Spleen (tissue), 13 donors: Measurements from ENCODE around the gene SMOC1. TPM values are rescaled to one million over a fixed set of nuclear protein-coding genes. Genes with fewer than 3 reads are reported as not detected.

Experiments used
- DNase-seq: peaks from one replicate; pipeline ENCODE4 v3.0.0-alpha.2; 2020
- H3K27ac ChIP-seq, 8 donors: fragments of 200-600 bp; sonication (generic) in 7 of 8; 1 replicate in 4 of 8; 2 replicates in 4 of 8; pipeline versions ENCODE4 v1.5.0 to v1.8.0; 2016 to 2021; ENCODE audit warnings: inconsistent platforms in 4 of 8, mild to moderate bottlenecking in 4 of 8, moderate library complexity in 1 of 8
- H3K27me3 ChIP-seq, 7 donors: fragments of 200-600 bp; sonication (generic) in 6 of 7; replicated peaks in 1 of 7; 1 replicate in 4 of 7; 2 replicates in 3 of 7; pipeline versions ENCODE4 v1.5.0 to v1.8.0; 2016 to 2021; ENCODE audit warnings: inconsistent platforms in 3 of 7, mild to moderate bottlenecking in 1 of 7
- H3K36me3 ChIP-seq, 6 donors: fragments of 200-600 bp; sonication (generic) in 5 of 6; 1 replicate in 4 of 6; 2 replicates in 2 of 6; pipeline versions ENCODE4 v1.5.0 to v1.8.0; 2016 to 2021; ENCODE audit warnings: inconsistent platforms in 2 of 6
- H3K4me1 ChIP-seq, 6 donors: fragments of 200-600 bp; sonication (generic) in 5 of 6; 1 replicate in 3 of 6; 2 replicates in 3 of 6; pipeline versions ENCODE4 v1.5.0 to v1.8.0; 2016 to 2021; ENCODE audit warnings: inconsistent platforms in 3 of 6
- H3K4me3 ChIP-seq, 8 donors: fragments of 200-600 bp; sonication (generic) in 7 of 8; 1 replicate in 4 of 8; 2 replicates in 4 of 8; pipeline versions ENCODE4 v1.5.0 to v1.8.0; 2016 to 2021; ENCODE audit warnings: inconsistent platforms in 4 of 8, mild to moderate bottlenecking in 4 of 8, moderate library complexity in 2 of 8
- H3K9me3 ChIP-seq, 8 donors: fragments of 200-600 bp; sonication (generic) in 7 of 8; 1 replicate in 4 of 8; 2 replicates in 4 of 8; pipeline versions ENCODE4 v1.5.0 to v1.8.0; 2016 to 2021; ENCODE audit warnings: inconsistent platforms in 4 of 8
- POLR2A ChIP-seq, 3 donors: fragments of 450-650 bp; IDR thresholded peaks; one replicate each; pipeline ENCODE4 v1.5.1; 2017; ENCODE audit warnings: antibody characterized with exemption in 3 of 3, mild to moderate bottlenecking in 1 of 3
- POLR2AphosphoS5 ChIP-seq, 3 donors: sonication (generic); formaldehyde crosslinking; IDR thresholded peaks; one replicate each; pipeline ENCODE4 v1.5.1; 2017; ENCODE audit warnings: antibody characterized with exemption in 3 of 3
- whole genome bisulfite sequencing, 5 donors: extraction: QIAGEN DNeasy Blood & Tissue Kit in 3 of 5; methylation state at CpG; one replicate each; pipeline versions ENCODE4 v1.1.5 to v1.1.7; 2013 to 2018; 5-methylcytosine and 5-hydroxymethylcytosine counted together
- intact Hi-C: fragments of 100-400 bp; cut with DNase I; formaldehyde crosslinking; loops from one replicate; pipeline ENCODE4 v1.15.0; 2023; ENCODE audit warnings: low total_unique reads
- long read RNA-seq, 2 donors: transcript quantifications; one replicate each; lab custom pipeline, GENCODE V29; 2026
- polyA plus RNA-seq, 3 donors: library from polyadenylated mRNA; stranded (reverse); fragments of 200-250 nt; gene quantifications; one replicate each; pipeline ENCODE4 v1.2.1, GENCODE V29; 2013
- total RNA-seq, 7 donors: library from RNA; depleted of rRNA in 3 of 7; stranded (reverse); fragments of >200 nt in 3 of 7; fragmentation: NEBNext Ultra II Directional in 4 of 7; extraction: Animal tissue kit (Norgen Biotek cat#: 25700) in 4 of 7; gene quantifications; one replicate each; pipeline versions ENCODE4 v1.1.0 to v1.2.1, GENCODE V29; 2016 to 2021
- TF ChIP-seq, protein P1 (sequence below), 11 experiments: fragments of 200-600 bp in 7 of 11; fragments of 450-650 bp in 4 of 11; sonication (generic) in 4 of 11; IDR thresholded peaks in 8 of 11; conservative IDR thresholded peaks in 3 of 11; 1 replicate in 7 of 11; 2 replicates in 4 of 11; pipeline versions ENCODE4 v1.4.0 to v1.8.0; 2016 to 2021; ENCODE audit warnings: antibody characterized with exemption in 11 of 11, inconsistent platforms in 4 of 11, mild to moderate bottlenecking in 1 of 11
- donor health status: healthy with polysubstance abuse.
- donor health status: DM: no; HTN: no; CAD: no; lungs with moderate emphysema.
- donor health status: DM: no; HTN: no; CAD: no.
- donor health status: Bipolar disorder and iron deficiency.
- donor health status: healthy.
- donor health status: DM: no; HTN: no; CAD: no.
- donor health status: DM: yes; HTN: yes; CAD: no.

SMOC1 gene, protein sequence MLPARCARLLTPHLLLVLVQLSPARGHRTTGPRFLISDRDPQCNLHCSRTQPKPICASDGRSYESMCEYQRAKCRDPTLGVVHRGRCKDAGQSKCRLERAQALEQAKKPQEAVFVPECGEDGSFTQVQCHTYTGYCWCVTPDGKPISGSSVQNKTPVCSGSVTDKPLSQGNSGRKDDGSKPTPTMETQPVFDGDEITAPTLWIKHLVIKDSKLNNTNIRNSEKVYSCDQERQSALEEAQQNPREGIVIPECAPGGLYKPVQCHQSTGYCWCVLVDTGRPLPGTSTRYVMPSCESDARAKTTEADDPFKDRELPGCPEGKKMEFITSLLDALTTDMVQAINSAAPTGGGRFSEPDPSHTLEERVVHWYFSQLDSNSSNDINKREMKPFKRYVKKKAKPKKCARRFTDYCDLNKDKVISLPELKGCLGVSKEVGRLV
- total RNA-seq, result 100 to 1,000 TPM in 1 of 7 donors, 10 to 100 TPM in 6; 12.5 to 108 (median 52.8) TPM
- 10 to 100 TPM in 1 of 3 donors, 1 to 10 TPM in 2; 6.1 to 13.9 (median 9.2) TPM for polyA plus RNA-seq
- long read RNA-seq, donor 1, partial matches to known transcripts, result 6 of 8 reads
- long read RNA-seq, donor 1, other reads (novel, unspliced or antisense), result 0 of 8 reads
- long read RNA-seq, donor 2, result 0 reads

DNA sequence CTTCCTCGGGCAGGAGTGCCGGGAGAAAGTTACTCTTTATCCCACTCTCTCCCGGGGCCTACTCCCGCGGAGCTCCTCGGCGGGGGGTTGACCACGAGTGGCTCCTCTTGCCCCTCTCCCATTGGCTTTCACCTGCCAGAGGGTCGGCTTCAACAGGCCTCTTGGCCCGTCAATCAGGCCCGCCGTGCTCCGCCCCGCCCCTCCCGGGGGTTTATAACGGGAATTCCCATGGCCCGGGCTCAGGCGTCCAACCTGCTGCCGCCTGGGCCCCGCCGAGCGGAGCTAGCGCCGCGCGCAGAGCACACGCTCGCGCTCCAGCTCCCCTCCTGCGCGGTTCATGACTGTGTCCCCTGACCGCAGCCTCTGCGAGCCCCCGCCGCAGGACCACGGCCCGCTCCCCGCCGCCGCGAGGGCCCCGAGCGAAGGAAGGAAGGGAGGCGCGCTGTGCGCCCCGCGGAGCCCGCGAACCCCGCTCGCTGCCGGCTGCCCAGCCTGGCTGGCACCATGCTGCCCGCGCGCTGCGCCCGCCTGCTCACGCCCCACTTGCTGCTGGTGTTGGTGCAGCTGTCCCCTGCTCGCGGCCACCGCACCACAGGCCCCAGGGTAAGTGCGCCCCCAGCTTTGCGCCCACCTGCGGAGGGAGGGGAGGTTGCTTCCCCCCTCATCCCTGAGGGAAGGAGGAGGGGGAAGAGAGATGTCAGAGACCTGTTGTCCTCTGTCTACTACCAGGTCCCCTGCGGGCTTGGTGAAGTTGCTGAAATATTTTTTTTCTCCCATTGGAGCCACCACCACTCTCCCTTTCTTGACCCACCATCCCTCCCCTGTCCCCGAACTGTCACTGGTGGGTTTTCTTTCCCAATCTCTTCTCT lies at the start of gene SMOC1:
TSS of gene SMOC1 (plus strand) at position 242 of the 869 bp plus-strand sequence. CDS start at position 505, 263 bp downstream.
- H3K36me3 ChIP-seq, result no peaks in the 10 kb centered on the region
- peaks cover 0 to 40% (median 11%) of the 10 kb centered on the region in 6 donors for H3K4me1 ChIP-seq
- WGBS, 5 donors, result 1 to 2% (median 1%) methylated on average over 20 to 67 of the region's 67 CpGs
- H3K4me3 ChIP-seq, result peak within 1 kb of the TSS; percentile 12 to 73 (median 45)
- H3K27ac ChIP-seq, result peak within 1 kb of the TSS; percentile 20 to 78 (median 63)
- H3K9me3 ChIP-seq, result peaks cover 0 to 3% (median 0%) of the 10 kb centered on the region in 8 donors
- TF ChIP-seq, protein P1, sequence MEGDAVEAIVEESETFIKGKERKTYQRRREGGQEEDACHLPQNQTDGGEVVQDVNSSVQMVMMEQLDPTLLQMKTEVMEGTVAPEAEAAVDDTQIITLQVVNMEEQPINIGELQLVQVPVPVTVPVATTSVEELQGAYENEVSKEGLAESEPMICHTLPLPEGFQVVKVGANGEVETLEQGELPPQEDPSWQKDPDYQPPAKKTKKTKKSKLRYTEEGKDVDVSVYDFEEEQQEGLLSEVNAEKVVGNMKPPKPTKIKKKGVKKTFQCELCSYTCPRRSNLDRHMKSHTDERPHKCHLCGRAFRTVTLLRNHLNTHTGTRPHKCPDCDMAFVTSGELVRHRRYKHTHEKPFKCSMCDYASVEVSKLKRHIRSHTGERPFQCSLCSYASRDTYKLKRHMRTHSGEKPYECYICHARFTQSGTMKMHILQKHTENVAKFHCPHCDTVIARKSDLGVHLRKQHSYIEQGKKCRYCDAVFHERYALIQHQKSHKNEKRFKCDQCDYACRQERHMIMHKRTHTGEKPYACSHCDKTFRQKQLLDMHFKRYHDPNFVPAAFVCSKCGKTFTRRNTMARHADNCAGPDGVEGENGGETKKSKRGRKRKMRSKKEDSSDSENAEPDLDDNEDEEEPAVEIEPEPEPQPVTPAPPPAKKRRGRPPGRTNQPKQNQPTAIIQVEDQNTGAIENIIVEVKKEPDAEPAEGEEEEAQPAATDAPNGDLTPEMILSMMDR (IDR thresholded peaks at IDR 0.05 in 8 of 11, conservative IDR thresholded peaks at IDR 0.05 in 3 of 11), result no peak
- TF ChIP-seq POLR2A (IDR thresholded peaks at IDR 0.05), result peak in 1 of 3 donors; percentile 91
- TF ChIP-seq POLR2AphosphoS5 (IDR thresholded peaks at IDR 0.05), result peak; percentile 81 to 95 (median 87)
- intact Hi-C loops, result no loop called here
- DNase-seq, result peak; percentile 82
- H3K27me3 ChIP-seq, result peaks cover 0 to 71% (median 24%) of the 10 kb centered on the region in 7 donors

DNA sequence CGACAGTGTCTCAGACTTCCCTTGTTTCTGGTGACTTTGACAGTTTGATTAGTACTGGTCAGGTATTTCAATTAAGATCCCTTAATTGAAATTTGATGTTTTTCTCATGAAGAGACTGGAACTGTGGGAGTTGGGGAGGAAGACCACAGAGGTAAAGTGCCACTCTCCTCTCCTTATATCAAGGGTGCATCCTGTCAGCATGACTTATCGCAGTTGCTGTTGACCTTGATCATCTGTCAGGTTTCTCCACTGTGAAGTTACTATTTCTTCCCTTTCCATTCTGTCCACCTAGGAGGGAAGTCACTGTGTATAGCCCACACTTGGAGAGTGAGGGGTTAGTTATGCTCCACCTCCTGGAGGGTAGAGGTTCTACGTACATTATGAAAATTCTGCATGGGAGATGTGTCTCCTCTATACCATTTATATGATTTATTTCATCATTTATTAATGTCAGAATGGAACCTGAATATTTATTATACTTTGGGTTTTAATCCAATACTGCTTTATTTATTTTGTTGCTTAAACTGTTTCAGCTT lies 40.3 kb upstream of the SMOC1 start:
- intact Hi-C loops, result no loop called here
- 53 to 57% (median 55%) methylated on average over 3 of the region's 3 CpGs for WGBS, 5 donors
- Histone ChIP-seq H3K36me3 (no peaks in the 10 kb centered on the region), H3K4me1 (no peaks in the 10 kb centered on the region), H3K4me3 (no peak overlapping the region), H3K27ac (no peak overlapping the region), H3K9me3 (no peaks in the 10 kb centered on the region), H3K27me3 (peaks cover 0 to 23% (median 0%) of the 10 kb centered on the region in 7 donors)
- no peak for DNase-seq
- TF ChIP-seq POLR2AphosphoS5 (IDR thresholded peaks at IDR 0.05) (no peak), POLR2A (IDR thresholded peaks at IDR 0.05) (no peak)
- TF ChIP-seq, protein P1 (IDR thresholded peaks at IDR 0.05 in 8 of 11, conservative IDR thresholded peaks at IDR 0.05 in 3 of 11), result no peak

DNA sequence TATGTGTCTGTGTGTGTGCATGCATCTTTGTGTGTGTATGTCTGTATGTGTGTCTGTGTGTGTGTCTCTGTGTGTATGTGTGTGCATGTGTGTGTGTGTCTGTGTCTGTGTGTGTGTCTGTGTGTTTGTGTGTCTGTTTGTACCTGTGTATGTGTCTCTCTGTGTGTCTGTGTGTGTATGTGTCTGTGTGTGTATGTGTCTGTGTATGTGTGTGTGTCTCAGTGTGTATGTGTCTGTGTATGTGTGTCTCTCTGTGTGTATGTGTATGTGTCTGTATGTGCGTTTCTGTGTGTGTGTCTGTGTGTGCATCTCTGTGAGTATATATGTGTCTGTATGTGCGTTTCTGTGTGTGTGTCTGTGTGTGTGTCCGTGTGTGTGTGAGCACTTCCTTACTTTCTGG lies 39.6 kb upstream of the SMOC1 start:
- Histone ChIP-seq H3K4me1 (no peaks in the 10 kb centered on the region), H3K9me3 (no peaks in the 10 kb centered on the region), H3K27me3 (peaks cover 0 to 23% (median 0%) of the 10 kb centered on the region in 7 donors), H3K4me3 (no peak overlapping the region), H3K36me3 (no peaks in the 10 kb centered on the region), H3K27ac (no peak overlapping the region)
- intact Hi-C loops, result no loop called here
- TF ChIP-seq POLR2AphosphoS5 (IDR thresholded peaks at IDR 0.05) (no peak), POLR2A (IDR thresholded peaks at IDR 0.05) (no peak)
- TF ChIP-seq, protein P1 (IDR thresholded peaks at IDR 0.05 in 8 of 11, conservative IDR thresholded peaks at IDR 0.05 in 3 of 11), result no peak
- WGBS, 5 donors, result 75 to 96% (median 92%) methylated on average over 3 of the region's 3 CpGs
- DNase-seq, result no peak
